K562 (cell line): ENCODE data around the gene PHKG2. TPM values are rescaled to one million over a fixed set of nuclear protein-coding genes. Genes with fewer than 3 reads are reported as not detected.

Source experiments
- ARID1B ChIP-seq: fragments of 450-650 bp; IDR thresholded peaks from 2 replicates; pipeline ENCODE4 v1.6.1; 2016; ENCODE audit warnings: antibody characterized with exemption, mild to moderate bottlenecking, inconsistent platforms
- DLX4 ChIP-seq: fragments of 250-450 bp; sonication (Bioruptor Pico); IDR thresholded peaks from 2 replicates; pipeline ENCODE4 v1.6.1; 2021; ENCODE audit warnings: mild to moderate bottlenecking
- KLF13 ChIP-seq: fragments of 450-650 bp; IDR thresholded peaks from 2 replicates; pipeline ENCODE4 v1.6.1; 2016; ENCODE audit warnings: missing genetic modification characterization, low read depth, mild to moderate bottlenecking, missing compliant biosample characterization, moderate library complexity, borderline replicate concordance
- MAFK ChIP-seq: IDR thresholded peaks from 2 replicates; pipeline ENCODE4 v1.6.1; 2011; ENCODE audit warnings: low read length, improper control_type of control experiment
- MEIS2 ChIP-seq: fragments of 450-650 bp; IDR thresholded peaks from 2 replicates; pipeline ENCODE4 v1.6.1; 2014; ENCODE audit warnings: mild to moderate bottlenecking; ENCODE audit not compliant: partially characterized antibody
- MYBL2 ChIP-seq, 2 experiments: fragments of 450-650 bp in 1 of 2; sonication (generic) in 1 of 2; formaldehyde crosslinking in 1 of 2; IDR thresholded peaks; 2 replicates each; pipeline versions ENCODE4 v1.6.1 to v1.8.1; 2017 to 2022; ENCODE audit warnings: borderline replicate concordance in 1 of 2, inconsistent platforms in 1 of 2, low read depth in 1 of 2, mild to moderate bottlenecking in 1 of 2, missing genetic modification reagents in 1 of 2, moderate library complexity in 1 of 2
- NELFE ChIP-seq: IDR thresholded peaks from 2 replicates; pipeline ENCODE4 v1.6.1; 2011; ENCODE audit warnings: mild to moderate bottlenecking; ENCODE audit not compliant: insufficient read depth, insufficient read length
- NR0B1 ChIP-seq: fragments of 450-650 bp; IDR thresholded peaks from one replicate; pipeline ENCODE4 v1.6.1; 2018; ENCODE audit warnings: mild to moderate bottlenecking, moderate library complexity; ENCODE audit not compliant: partially characterized antibody
- POLR2H ChIP-seq: IDR thresholded peaks from 2 replicates; pipeline ENCODE4 v1.6.1; 2016; ENCODE audit warnings: missing genetic modification characterization, low read depth, mild to moderate bottlenecking, control low read depth, missing compliant biosample characterization, moderate library complexity
- RFX5 ChIP-seq: IDR thresholded peaks from 2 replicates; pipeline ENCODE4 v1.6.1; 2011; ENCODE audit warnings: low read depth, mild to moderate bottlenecking, improper control_type of control experiment, low read length
- SFPQ ChIP-seq: fragments of 200-400 bp; formaldehyde crosslinking; IDR thresholded peaks from 2 replicates; pipeline ENCODE4 v1.6.1; 2017; ENCODE audit warnings: mild to moderate bottlenecking, low read depth, low read length, moderate library complexity
- SNRNP70 ChIP-seq: fragments of 200-400 bp; formaldehyde crosslinking; optimal IDR thresholded peaks from 2 replicates; pipeline ENCODE3; 2017; ENCODE audit warnings: low read depth, low read length
- SUPT5H ChIP-seq: fragments of 450-650 bp; IDR thresholded peaks from 2 replicates; pipeline ENCODE4 v1.6.1; 2016
- TRIM24 ChIP-seq, 2 experiments: fragments of 450-650 bp; IDR thresholded peaks; 2 replicates each; pipeline ENCODE4 v1.6.1; 2016
- XRCC4 ChIP-seq: IDR thresholded peaks from one replicate; pipeline ENCODE4 v1.6.1; 2011; ENCODE audit not compliant: insufficient read depth, insufficient read length; ENCODE audit errors: extremely low read depth
- XRCC5 ChIP-seq: fragments of 200-400 bp; formaldehyde crosslinking; IDR thresholded peaks from 2 replicates; pipeline ENCODE4 v1.6.1; 2017; ENCODE audit warnings: low read depth, mild to moderate bottlenecking, low read length
- YBX1 ChIP-seq: fragments of 450-650 bp; IDR thresholded peaks from 2 replicates; pipeline ENCODE4 v1.7.1; 2016; ENCODE audit warnings: mild to moderate bottlenecking
- ZNF277 ChIP-seq: fragments of 250-450 bp; sonication (Bioruptor Pico); IDR thresholded peaks from 2 replicates; pipeline ENCODE4 v1.8.0; 2022; ENCODE audit warnings: inconsistent platforms, mild to moderate bottlenecking, moderate library complexity, borderline replicate concordance
- ZNF584 ChIP-seq: fragments of 200-800 bp; sonication (Bioruptor generic); IDR thresholded peaks from 2 replicates; pipeline ENCODE4 v1.6.1; 2016; ENCODE audit warnings: low read depth, mild to moderate bottlenecking, missing genetic modification characterization, missing compliant biosample characterization
- ZNF696 ChIP-seq: fragments of 250-450 bp; sonication (Bioruptor Pico); conservative IDR thresholded peaks from 2 replicates; pipeline ENCODE4 v1.4.0; 2020; ENCODE audit warnings: mild to moderate bottlenecking, moderate library complexity
- polyA plus RNA-seq, 8 experiments: library from polyadenylated mRNA; depleted of rRNA in 4 of 8; stranded (reverse) in 5 of 8; unstranded in 3 of 8; fragments of >200 nt; fragmentation: Nextera tagmentation in 2 of 8; fragmentation: Illumina TruSeq in 1 of 8; extraction: Ambion mirVana in 2 of 8; extraction: Trizol in 1 of 8; gene quantifications; 2 replicates each; pipeline versions ENCODE4 v1.2.1 to v1.2.3, GENCODE V29; 2011 to 2014; ENCODE audit warnings: inconsistent platforms in 1 of 8, missing spikeins in 1 of 8
- total RNA-seq, 7 experiments: library from RNA; depleted of rRNA in 6 of 7; stranded (reverse); fragments of >200 nt in 6 of 7; fragmentation: Illumina TruSeq in 2 of 7; extraction: Trizol in 2 of 7; gene quantifications; 2 replicates each; pipeline versions ENCODE4 v1.2.1 to v1.2.3, GENCODE V29; 2011 to 2021; ENCODE audit warnings: low replicate concordance in 1 of 7
- TF ChIP-seq, protein P1 (sequence below): conservative IDR thresholded peaks from 2 replicates; pipeline ENCODE4 v1.6.1; 2011; ENCODE audit warnings: low read depth, mild to moderate bottlenecking, low read length; ENCODE audit not compliant: control insufficient read depth

The PHKG2 gene
- total and polyA plus RNA-seq, 9 of the 15 experiments (the other 6 are each of a cell fraction or from before 2014, with no cell fraction given): 5.8 to 54.2 (median 30.7) TPM

- no peak for TF ChIP-seq ZNF277
- TF ChIP-seq XRCC5: no peak
- TF ChIP-seq RFX5: no peak
- no peak for TF ChIP-seq MAFK
- TF ChIP-seq SUPT5H: 0 out of 2 replicates have a peak, but pooled peaks have one; percentile 32
- TF ChIP-seq SNRNP70: no peak
- no peak for TF ChIP-seq ZNF584 (CRISPR knock-in tag)
- no peak for TF ChIP-seq ZNF696 (CRISPR knock-in tag)
- no peak for TF ChIP-seq NELFE
- TF ChIP-seq POLR2H: no peak
- no peak for TF ChIP-seq MEIS2
- TF ChIP-seq DLX4: no peak
- TF ChIP-seq SFPQ: no peak
- no peak for TF ChIP-seq ARID1B
- no peak for TF ChIP-seq NR0B1
- no peak for TF ChIP-seq TRIM24 (IDR thresholded peaks at IDR 0.05)
- TF ChIP-seq MYBL2 (IDR thresholded peaks at IDR 0.05; ENCODE audit: low read depth): no peak
- no peak for TF ChIP-seq MYBL2 (CRISPR knock-in tag; IDR thresholded peaks at IDR 0.05; ENCODE audit: borderline replicate concordance)
- TF ChIP-seq YBX1: no peak
- TF ChIP-seq, protein P1, sequence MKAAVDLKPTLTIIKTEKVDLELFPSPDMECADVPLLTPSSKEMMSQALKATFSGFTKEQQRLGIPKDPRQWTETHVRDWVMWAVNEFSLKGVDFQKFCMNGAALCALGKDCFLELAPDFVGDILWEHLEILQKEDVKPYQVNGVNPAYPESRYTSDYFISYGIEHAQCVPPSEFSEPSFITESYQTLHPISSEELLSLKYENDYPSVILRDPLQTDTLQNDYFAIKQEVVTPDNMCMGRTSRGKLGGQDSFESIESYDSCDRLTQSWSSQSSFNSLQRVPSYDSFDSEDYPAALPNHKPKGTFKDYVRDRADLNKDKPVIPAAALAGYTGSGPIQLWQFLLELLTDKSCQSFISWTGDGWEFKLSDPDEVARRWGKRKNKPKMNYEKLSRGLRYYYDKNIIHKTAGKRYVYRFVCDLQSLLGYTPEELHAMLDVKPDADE: no peak
- no peak for TF ChIP-seq XRCC4
- 0 out of 2 replicates have a peak, but pooled peaks have one; percentile 36 for TF ChIP-seq KLF13 (tag)
These were observed 7.6 kb upstream of the PHKG2 start (continued) for GRCh38 chr16:30740364-30741251.
